Fibroblast of skin of scalp (primary cell): ENCODE results near the gene ZNF300. TPM values are rescaled to one million over a fixed set of nuclear protein-coding genes. Genes with fewer than 3 reads are reported as not detected.
"Not testable (repeated sequence)": the region's sequence is repeated elsewhere in the genome, so short reads cannot be mapped to it uniquely, and the experiment has no call there.

Experiments used
- DNase-seq: peaks from one replicate; pipeline ENCODE4 v3.0.0-alpha.2; 2013
- polyA plus RNA-seq, 2 experiments: library from polyadenylated mRNA; unstranded; fragments of 120-200 nt; gene quantifications; one replicate each; pipeline ENCODE4 v1.2.1, GENCODE V29; 2013; ENCODE audit not compliant: insufficient read length in 2 of 2

Gene ZNF300
- 6.7 TPM for polyA plus RNA-seq (2013, experiment 1 of 2; ENCODE audit: insufficient read length)
- 7.1 TPM for polyA plus RNA-seq (2013, experiment 2 of 2; ENCODE audit: insufficient read length)

DNA sequence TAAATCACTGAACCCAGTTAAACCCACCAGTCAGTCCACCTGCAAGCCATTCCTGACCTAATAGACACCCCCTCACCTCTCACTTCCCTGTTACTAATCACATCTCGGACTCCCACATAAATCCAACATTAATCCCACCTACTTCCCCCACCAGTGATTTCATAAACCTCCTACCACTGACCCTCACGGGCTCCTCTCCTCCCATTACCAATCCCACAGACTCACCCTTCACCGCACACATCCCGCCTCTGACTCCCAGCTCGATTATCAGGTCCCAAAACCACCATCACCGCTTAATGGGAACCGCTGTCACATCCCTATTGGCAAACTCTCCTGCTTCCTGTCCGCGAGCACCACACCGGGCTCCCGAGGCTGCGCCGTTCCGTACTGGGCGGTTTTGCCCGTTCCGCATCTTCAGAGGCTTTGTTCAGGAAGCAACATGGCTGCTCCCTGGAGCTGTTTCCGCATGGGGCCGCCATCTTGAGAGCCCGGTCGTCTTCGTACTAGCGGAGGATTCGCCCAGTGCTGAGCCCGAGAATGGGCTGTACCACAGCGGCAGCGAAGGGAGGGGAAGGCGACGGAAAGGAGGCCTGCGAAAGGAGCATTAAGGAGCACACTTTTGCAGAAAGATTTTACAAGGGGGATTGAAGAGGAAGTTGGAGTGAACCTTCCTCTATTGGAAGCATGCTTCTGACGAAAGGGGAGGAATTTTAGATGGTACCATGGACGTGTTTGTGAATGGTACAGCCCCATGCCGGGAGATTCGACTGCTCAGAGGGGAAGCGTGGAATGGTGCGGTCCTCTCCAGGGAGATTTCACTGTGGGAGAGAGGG is at the start of gene ZNF300:
Gene ZNF300 (minus strand): TSS at position 502 of the 833 bp plus-strand sequence. CDS start 1,825 bp downstream, outside the sequence.
- peak; percentile 95 for DNase-seq

DNA sequence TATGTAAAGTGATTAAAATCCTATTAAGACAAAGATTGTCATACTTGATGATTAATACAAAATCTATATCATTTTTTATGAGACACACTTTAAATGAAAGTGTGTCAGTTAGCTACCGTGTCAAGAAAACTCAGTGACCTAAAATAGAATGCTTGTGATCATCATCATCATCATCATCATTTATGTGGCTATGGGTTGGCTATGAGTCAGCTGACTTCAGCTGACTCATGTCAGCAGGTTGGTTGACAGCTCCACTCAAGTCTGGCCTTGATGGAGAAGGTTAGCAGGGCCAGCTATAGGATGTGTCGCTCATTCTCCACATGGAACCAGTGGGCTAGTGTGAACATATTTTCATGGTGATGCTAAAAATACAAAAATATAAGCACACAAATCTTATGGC is 43.8 kb upstream of the ZNF300 start:
- no peak for DNase-seq

DNA sequence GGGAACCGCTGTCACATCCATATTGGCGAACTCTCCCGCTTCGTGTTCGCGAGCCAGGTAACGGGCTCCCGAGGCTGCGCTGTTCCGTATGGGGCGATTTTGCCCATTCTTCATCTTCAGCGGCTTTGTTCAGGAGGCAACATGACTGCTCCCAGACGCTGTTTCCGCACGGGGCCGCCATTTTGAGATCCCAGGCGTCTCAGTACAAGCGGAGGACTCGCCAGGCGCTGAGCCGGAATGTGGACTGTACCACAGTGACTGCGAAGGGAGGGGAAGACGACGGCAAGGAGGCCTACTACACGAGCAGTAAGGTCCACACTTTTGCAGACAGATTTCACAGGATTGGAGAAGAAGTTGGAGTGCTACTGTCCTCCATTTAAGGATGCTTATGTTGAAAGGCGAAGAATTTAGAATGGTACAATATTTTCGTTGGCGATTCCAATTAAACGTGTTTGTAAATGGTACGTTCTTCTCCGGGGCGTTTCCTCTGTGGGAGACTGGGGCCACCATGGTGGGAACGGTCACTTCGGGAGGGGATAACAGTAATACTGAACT is 41.6 kb upstream of the ZNF300 start:
- DNase-seq: peak; percentile 90

DNA sequence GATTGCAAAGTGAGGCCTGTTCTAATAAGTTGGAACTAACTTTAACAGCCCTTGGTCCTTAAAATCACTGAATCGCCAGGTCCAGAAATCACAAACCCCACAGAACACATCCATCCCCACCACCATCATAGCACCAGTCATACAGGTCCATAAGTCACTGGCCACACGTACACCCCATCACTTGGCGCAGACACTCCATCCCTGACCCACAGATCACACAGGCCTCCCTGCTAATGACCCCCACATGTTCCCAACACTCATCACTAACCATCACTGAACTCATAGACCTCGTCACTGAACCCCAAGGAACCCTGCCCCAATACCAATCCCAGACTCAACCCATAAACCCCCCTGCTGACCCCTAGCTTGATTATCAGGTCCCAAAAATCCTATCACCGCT is 41.2 kb upstream of the ZNF300 start:
- DNase-seq: peak; percentile 8

DNA sequence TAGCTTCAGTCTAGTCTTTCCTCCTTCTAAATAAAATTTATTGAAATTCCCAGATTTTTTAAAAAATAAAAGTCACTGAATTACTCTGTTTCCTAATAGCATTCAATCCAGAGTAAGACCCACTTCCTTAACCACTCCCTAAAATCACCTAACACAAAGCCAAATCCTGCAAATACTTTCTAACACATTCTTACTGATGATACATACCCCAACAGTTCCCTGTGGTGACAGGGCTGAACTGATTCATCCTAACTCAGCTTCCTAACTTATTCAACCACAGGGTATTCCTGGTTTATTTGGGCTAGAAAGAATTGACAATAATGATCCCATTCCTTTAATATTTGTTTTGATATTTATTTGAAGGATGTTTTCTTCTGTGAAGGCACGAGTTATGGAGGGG is 40.7 kb upstream of the ZNF300 start:
- DNase-seq: peak; percentile 45

DNA sequence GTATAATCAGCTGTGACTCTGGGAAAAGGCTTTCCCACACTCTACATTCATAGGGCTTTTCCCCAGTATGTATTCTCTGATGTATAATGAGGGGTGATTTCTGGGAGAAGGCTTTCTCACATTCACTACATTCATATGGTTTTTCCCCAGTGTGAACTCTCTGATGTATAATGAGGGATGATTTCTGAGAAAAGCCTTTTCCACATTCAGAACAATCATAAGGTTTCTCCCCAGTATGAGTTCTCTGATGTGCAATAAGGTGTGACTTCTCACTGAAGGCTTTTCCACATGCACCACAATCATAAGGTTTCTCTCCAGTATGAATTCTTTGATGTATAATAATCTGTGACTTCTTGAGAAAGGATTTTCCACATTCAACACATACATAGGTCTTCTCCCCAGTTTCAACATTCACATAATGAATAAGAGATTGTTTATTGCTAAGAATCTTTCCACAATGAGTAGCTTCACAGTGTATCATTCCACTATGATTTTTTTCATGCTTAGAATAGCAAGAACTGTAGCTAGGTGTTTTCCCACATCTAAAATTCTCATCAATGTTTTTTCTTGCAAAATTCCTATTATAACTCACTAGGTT is 26.7 kb upstream of the ZNF300 start:
- DNase-seq: no peak

DNA sequence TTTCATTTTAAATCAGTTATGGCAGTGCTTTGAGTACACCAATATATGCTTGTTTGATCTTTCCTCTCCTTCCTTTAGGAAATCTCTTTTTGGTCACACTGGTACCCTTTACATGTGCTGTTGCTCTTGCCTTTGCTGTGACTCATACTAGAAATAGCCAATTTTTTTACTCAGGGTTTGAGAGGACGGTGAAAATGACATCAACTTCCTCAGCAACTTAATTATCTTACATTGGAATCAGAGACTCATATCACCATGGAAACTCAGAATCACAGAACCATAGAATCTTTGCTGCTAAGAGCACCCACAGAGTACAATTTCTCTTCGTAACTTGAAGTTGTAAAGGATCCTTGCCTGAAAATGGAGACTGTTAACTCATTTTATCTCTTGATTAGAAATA is 13.8 kb upstream of the ZNF300 start:
- DNase-seq: peak; percentile 39

DNA sequence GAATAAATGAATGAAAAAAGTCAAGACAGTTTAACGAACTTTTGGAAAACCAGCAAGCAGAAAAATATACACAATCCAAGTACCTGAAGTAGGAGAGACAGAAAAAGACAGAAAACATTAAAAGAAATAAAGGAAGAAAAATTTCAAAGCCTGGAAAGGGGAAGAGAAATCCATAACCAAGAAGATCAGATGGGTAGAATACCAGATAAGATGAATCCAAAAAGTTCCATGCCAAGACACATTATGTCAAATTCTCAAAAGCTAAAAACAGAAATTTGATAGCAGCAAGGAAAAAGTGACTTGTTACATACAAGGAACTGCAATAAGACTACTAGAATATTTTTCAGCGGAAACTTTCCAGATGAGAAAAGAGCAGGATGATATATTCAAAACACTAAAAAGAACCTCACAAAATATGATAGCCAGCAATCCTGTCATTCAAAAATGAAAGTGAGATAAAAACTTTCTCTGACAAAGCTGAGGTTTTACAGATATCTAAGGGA is 7.6 kb upstream of the ZNF300 start:
- DNase-seq: no peak

DNA sequence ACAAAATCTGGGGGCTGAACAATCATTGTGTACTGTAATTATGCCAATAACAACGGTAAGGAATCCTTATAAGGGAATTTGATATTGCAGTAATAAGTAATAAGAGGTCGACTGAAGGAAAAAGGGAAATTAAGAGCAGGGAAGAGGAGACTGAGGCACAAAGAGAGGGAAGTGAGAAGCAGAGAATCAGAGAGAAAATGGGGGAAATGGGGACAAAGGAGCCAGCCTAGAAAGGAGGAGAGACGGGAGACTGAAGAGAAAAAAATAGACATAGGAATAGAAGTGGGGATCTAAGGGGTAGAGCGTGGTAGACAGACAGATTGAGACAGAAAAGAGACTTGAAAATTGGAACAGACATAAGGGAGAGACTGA is 518 bp upstream of the ZNF300 start:
- DNase-seq: no peak

DNA sequence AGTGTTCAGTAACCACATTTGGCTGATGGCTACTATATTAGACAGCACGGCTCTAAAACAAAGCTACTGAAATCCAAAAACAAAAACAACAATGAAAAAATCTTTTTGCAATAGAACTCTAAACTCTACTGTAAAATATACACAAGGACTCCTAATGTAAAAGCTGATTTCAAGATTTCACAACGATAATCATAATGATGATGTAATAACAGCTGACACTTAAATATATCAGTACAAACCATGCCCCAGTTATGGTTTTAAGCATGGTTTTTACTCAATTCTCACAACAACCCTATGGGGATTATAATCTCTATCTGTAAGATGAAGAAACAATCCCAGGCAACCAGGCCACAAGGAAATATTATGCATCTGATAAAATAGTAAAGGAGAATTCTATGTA is 3.3 kb downstream of the ZNF300 start:
- DNase-seq: no peak

DNA sequence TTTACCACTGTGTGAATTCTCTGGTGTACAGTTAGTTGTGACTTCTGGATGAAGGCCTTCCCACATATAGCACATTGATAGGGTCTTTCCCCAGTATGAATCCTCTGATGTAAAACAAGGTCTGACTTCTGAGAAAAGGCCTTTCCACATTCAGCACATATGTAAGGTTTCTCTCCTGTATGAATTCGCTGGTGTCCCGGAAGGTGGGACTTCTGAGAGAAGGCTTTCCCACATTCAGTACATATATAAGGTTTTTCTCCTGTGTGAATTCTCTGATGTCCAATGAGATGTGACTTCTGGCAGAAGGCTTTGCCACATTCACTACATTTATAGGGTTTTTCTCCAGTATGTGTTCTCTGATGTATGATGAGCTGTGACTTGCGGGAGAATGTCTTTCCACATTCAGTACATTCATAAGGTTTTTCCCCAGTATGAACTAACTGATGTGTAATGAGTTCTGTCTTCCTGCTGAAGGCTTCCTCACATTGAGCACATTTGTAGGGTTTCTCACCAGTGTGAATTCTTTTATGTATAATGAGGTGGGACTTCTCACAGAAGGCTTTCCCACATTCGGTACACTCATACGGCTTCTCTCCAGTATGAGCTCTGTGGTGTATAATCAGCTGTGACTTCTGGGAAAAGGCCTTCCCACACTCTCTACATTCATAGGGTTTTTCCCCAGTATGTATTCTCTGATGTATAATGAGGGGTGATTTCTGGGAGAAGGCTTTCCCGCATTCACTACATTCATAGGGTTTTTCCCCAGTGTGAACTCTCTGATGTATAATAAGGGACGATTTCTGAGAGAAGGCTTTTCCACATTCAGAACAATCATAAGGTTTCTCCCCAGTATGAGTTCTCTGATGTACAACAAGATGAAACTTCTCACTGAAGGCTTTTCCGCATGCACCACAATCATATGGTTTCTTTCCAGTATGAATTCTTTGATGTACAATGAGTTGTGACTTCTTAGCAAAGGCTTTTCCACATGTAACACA is 9.1 kb downstream of the ZNF300 start:
- DNase-seq: no peak

DNA sequence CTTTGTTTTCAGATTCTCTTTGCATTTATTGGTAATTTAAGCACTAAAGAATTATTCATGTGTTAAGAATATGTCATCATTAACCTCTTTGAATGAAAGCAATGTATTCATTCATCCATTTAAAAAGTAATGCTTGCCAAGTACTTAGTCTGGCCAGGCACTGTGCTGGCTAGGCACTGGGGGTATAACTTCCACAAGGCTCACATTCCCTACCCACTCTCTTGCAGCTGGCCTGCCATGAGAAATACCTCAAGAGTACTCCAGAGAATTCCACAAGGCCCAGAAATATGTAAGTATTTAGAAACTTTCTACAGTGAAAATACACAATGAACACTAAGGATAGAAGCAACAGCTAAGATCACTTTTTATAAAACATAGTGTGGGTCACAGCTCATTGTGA is 25.4 kb downstream of the ZNF300 start:
- DNase-seq: no peak

DNA sequence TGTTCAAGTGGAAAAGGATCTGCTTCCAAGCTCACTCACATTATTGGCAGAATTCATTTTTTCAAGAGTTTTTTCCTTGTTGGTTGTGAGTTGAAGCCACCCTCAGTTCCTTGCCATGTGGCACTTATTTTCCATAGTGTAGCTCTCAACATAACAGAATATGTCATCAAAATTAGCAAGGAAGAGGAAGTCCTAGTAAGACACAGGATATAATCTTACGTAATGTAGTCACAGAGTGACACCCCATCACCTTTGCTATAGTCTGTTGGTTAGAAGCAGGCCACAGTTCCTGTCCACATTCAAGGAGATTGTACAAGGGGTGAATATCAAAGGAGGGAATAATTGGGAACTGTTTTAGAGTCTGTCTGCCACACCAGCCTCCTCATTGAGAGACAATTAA is 42.7 kb downstream of the ZNF300 start:
- DNase-seq: no peak

DNA sequence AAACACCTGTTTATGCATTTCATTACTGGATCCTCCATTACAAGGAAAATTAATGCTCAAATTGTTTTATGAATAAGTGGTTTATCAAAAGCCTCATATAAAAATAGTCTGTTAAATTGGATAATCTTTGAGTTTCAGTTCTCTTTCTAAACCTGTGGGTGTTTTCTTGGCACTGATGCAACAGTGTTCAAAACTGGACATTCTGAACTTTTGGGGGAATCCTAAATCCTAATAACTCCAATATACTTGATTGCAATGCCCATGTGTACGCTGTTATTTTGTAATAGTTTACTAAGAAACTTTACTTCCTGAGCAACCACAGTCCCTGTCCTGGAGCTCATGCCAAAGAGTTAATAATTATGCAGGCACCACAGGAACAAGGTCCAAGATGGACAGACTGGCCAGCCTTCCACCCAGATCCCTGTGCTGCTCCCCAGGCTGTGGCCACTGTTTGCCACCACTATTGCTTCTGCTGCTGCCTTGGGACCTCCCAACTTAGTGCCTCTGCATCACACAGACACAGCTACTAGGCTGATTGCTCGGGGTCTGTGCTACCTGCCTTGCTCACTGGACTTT is 44.4 kb downstream of the ZNF300 start:
- no peak for DNase-seq

DNA sequence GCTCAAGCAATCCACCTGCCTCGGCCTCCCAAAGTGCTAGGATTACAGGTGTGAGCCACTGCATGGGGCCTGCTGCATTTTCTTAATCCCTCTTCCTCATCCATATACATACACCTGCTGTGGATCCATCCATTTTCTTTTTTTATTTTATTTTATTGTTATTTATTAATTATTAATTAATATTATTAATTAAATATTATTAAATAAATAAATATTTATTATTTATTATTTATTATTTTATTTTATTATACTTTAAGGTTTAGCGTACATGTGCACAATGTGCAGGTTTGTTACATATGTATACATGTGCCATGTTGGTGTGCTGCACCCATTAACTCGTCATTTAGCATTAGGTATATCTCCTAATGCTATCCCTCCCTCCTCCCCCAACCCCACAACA is 48.1 kb downstream of the ZNF300 start:
- not testable (repeated sequence) for DNase-seq

DNA sequence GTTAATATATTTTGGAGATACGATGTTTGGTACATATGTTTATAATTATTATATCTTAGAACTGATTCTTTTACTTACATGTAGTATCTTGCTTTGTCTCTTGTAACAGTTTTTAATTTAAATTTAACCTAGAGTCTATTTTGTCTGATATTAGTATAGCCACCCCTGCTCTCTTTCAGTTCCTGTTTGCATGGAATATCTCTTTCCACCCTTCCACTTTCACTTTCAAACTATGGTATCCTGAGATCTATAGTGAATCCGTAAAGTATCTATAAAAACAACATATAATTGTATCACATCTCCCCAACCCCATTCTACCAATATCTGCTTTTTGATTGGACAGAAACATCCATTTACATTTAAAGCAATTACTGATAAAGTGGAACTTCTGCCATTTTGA is 51.2 kb downstream of the ZNF300 start:
- DNase-seq: no peak

DNA sequence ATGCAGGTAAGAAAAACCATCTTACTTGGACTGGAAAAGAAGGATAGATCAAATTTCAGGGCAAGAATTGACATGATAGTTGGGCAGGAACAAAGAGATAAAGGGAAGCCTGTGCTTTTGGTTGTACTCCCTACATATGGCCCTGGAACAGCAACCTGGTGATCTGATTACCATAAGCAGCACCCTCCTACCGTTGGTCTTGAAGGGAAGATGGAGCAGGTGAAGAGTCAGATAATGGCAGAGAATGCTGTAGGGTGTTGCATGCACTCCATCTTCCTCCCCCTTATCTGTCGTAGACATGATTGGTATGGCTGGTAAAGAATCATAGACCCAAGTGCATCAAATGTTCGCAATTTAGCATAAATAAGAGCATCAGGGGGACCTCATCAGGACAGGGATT is 53.7 kb downstream of the ZNF300 start:
- no peak for DNase-seq

DNA sequence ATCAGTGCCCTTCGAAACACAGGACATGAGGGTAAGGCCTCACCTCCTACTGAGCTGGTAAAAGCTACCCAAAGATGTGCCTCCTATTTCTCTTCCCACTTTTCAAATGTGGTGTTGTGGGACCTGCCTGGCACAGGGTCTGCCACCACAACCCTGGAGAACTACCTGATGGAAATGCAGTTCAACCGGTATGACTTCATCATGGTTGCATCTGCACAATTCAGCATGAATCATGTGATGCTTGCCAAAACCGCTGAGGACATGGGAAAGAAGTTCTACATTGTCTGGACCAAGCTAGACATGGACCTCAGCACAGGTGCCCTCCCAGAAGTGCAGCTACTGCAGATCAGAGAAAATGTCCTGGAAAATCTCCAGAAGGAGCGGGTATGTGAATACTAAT is 56.5 kb downstream of the ZNF300 start:
- DNase-seq: no peak

DNA sequence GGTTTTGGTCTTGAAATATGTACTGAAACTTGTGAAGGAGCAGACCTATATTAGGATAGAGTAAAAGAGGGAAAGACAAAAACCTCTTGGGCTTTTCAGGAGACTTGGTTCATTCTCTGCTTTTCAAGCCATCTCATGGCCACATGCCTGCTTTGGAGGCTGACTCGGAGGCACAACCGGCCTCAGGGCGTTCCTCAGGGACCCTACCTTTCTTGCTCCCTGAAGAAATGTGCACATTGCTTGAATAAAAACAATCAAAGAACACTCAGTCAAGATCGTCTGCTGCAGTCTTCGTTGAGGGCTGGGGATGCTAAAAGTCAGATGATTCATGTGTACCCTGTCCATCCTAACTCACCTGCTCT is 57.5 kb downstream of the ZNF300 start:
- DNase-seq: no peak

DNA sequence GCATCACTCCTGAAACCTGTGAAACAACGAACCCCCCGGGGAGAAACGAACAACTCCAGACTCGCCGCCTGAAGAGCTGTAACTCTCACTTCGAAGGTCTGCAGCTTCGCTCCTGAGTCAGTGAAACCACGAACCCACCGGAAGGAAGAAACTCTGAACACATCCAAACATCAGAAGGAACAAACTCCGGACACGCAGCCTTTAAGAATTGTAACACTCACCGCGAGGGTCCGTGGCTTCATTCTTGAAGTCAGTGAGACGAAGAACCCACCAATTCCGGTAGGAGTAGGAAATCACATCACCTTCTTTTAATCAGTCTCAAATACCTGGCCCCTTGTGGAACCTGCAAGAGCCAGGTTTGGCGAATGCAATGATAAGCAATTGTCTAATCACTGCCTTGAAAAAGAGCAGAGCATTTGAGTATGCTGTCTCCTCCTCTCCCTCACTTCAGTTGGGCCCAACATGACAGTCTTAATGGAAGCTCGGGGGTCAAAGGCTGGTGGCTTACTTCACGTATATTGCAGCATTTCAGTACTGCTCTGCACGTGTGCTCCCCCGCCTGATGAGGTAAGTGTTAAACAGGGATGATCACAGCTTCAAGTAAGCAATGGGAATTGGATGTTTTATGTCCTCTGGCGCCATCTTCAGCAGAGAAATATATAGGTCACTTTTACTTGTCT is 58.0 kb downstream of the ZNF300 start:
- peak; percentile 82 for DNase-seq

DNA sequence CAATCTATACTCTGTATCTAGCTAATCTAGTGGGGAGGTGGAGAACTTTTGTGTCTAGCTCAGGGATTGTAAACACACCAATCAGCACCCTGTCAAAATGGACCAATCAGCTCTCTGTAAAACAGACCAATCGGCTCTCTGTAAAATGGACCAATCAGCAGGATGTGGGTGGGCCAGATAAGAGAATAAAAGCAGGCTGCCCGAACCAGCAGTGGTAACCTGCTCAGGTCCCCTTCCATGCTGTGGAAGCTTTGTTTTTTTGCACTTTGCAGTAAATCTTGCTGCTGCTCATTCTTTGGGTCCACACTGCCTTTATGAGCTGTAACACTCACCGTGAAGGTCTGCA is 58.5 kb downstream of the ZNF300 start, which contains the start of gene IRGM:
Gene IRGM (plus strand): TSS at position 214 of the 346 bp plus-strand sequence. CDS start 1,603 bp downstream, outside the sequence.
- not testable (repeated sequence) for DNase-seq
